Stomach (tissue), 4 donors: ENCODE results near the gene GLRX5.

Experiments used
- EP300 ChIP-seq: sonication (generic); formaldehyde crosslinking; IDR thresholded peaks from one replicate; pipeline ENCODE4 v1.6.1; 2017; ENCODE audit warnings: antibody characterized with exemption
- POLR2A ChIP-seq, 4 donors: fragments of 450-650 bp; IDR thresholded peaks; one replicate each; pipeline ENCODE4 v1.6.1; 2016; ENCODE audit warnings: antibody characterized with exemption in 4 of 4, control low read depth in 2 of 4, mild to moderate bottlenecking in 1 of 4, moderate library complexity in 1 of 4
- POLR2AphosphoS5 ChIP-seq, 3 donors: sonication (generic); formaldehyde crosslinking; IDR thresholded peaks; one replicate each; pipeline ENCODE4 v1.6.1; 2016; ENCODE audit warnings: antibody characterized with exemption in 3 of 3
- TF ChIP-seq, protein P1 (sequence below), 7 experiments: fragments of 450-650 bp in 4 of 7; fragments of 200-600 bp in 3 of 7; sonication (generic) in 3 of 7; IDR thresholded peaks; one replicate each; pipeline ENCODE4 v1.5.1; 2016 to 2019; ENCODE audit warnings: antibody characterized with exemption in 7 of 7, control low read depth in 2 of 7, mild to moderate bottlenecking in 1 of 7

DNA sequence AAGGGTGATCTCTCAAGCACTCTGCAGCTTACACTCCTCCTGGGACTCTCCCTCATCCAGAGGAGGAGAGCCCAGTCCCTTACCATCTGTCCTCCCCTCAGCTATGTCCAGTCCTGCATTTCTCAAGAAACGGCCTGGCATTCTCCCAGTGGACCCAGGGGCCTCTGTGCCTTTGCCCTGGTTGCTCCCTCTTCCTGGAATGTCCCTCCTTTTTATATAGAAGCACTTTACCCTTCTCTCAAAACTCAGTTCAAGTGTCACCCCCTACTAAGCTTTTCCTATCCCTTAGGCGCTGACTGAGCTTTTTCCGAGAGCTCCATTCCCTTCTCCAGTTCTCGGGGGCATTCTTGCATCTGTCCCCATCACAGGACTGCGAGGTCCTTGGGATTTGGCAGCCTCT lies 8.9 kb upstream of the GLRX5 start:
- TF ChIP-seq, protein P1, sequence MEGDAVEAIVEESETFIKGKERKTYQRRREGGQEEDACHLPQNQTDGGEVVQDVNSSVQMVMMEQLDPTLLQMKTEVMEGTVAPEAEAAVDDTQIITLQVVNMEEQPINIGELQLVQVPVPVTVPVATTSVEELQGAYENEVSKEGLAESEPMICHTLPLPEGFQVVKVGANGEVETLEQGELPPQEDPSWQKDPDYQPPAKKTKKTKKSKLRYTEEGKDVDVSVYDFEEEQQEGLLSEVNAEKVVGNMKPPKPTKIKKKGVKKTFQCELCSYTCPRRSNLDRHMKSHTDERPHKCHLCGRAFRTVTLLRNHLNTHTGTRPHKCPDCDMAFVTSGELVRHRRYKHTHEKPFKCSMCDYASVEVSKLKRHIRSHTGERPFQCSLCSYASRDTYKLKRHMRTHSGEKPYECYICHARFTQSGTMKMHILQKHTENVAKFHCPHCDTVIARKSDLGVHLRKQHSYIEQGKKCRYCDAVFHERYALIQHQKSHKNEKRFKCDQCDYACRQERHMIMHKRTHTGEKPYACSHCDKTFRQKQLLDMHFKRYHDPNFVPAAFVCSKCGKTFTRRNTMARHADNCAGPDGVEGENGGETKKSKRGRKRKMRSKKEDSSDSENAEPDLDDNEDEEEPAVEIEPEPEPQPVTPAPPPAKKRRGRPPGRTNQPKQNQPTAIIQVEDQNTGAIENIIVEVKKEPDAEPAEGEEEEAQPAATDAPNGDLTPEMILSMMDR (IDR thresholded peaks at IDR 0.05) = no peak
- TF ChIP-seq POLR2AphosphoS5 (IDR thresholded peaks at IDR 0.05) = no peak
- no peak for TF ChIP-seq POLR2A (IDR thresholded peaks at IDR 0.05)
- TF ChIP-seq EP300 = no peak
